Nephron (organoid): ENCODE data around the gene MUC5B.
A peak's percentile ranks its signal among the peaks of the same experiment; 100 is the strongest.

Source experiments
- H3K27ac Mint-ChIP-seq, 3 experiments: 2 replicates each; pipeline ENCODE4 v1.8.0; 2020; ENCODE audit warnings: mixed read lengths in 3 of 3, mild to moderate bottlenecking in 2 of 3, moderate library complexity in 1 of 3
- H3K27me3 Mint-ChIP-seq: 2 replicates; pipeline ENCODE4 v1.8.0; 2021; ENCODE audit warnings: low read depth, mild to moderate bottlenecking, moderate library complexity, mixed read lengths
- H3K36me3 Mint-ChIP-seq: 2 replicates; pipeline ENCODE4 v1.8.0; 2020; ENCODE audit warnings: low read depth, mixed read lengths
- H3K4me1 Mint-ChIP-seq: 2 replicates; pipeline ENCODE4 v1.8.0; 2020; ENCODE audit warnings: mixed read lengths
- H3K4me3 Mint-ChIP-seq, 3 experiments: 2 replicates each; pipeline ENCODE4 v1.8.0; 2020; ENCODE audit warnings: mild to moderate bottlenecking in 3 of 3, mixed read lengths in 3 of 3, moderate library complexity in 2 of 3
- H3K9me3 Mint-ChIP-seq: 2 replicates; pipeline ENCODE4 v1.8.0; 2020; ENCODE audit warnings: mixed read lengths
- TF ChIP-seq, protein P1 (sequence below), 3 experiments: fragments of 200-600 bp; sonication (generic); IDR thresholded peaks; one replicate each; pipeline ENCODE4 v1.5.0; 2021; ENCODE audit warnings: antibody characterized with exemption in 3 of 3; ENCODE audit not compliant: unreplicated experiment in 3 of 3

Gene MUC5B

DNA sequence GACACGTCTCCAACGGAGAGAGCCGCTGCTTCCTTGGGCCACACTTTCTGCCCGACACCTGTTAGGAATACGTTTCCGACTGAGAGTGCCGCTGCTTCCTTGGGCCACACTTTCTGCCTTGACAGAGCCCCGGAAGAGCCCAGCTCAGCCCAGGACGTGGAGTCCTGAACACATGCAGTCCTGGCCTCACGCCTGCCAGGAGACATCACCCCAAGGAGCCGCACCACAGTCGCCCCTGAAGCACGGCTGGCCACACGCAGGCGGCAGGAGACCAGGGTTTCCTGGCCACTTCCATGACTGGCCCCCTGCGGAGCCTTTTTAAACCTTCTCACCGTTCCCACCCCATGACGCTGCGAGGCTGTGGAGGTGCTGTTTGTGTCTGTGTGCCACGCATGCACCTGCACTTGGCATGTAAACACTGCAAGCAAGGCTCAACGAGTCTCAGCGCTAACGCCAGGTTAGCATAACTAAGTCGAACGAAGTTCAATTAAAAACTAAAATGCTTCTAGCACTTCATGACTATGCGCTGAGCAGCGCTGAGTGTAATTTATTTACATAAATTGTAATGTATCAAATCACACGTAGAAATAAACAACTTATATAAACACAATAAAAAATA lies 77.8 kb downstream of the MUC5B start:
- Mint-ChIP-seq H3K4me1 (peaks cover 49% of the 10 kb centered on the region), H3K36me3 (no peaks in the 10 kb centered on the region), H3K27me3 (no peaks in the 10 kb centered on the region), H3K4me3 (no peak overlapping the region), H3K27ac (peak overlapping the region; percentile 17 to 53 (median 19)), H3K9me3 (no peaks in the 10 kb centered on the region)
- TF ChIP-seq, protein P1, sequence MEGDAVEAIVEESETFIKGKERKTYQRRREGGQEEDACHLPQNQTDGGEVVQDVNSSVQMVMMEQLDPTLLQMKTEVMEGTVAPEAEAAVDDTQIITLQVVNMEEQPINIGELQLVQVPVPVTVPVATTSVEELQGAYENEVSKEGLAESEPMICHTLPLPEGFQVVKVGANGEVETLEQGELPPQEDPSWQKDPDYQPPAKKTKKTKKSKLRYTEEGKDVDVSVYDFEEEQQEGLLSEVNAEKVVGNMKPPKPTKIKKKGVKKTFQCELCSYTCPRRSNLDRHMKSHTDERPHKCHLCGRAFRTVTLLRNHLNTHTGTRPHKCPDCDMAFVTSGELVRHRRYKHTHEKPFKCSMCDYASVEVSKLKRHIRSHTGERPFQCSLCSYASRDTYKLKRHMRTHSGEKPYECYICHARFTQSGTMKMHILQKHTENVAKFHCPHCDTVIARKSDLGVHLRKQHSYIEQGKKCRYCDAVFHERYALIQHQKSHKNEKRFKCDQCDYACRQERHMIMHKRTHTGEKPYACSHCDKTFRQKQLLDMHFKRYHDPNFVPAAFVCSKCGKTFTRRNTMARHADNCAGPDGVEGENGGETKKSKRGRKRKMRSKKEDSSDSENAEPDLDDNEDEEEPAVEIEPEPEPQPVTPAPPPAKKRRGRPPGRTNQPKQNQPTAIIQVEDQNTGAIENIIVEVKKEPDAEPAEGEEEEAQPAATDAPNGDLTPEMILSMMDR (IDR thresholded peaks at IDR 0.05; ENCODE audit: unreplicated experiment in 3 of 3), result no peak

DNA sequence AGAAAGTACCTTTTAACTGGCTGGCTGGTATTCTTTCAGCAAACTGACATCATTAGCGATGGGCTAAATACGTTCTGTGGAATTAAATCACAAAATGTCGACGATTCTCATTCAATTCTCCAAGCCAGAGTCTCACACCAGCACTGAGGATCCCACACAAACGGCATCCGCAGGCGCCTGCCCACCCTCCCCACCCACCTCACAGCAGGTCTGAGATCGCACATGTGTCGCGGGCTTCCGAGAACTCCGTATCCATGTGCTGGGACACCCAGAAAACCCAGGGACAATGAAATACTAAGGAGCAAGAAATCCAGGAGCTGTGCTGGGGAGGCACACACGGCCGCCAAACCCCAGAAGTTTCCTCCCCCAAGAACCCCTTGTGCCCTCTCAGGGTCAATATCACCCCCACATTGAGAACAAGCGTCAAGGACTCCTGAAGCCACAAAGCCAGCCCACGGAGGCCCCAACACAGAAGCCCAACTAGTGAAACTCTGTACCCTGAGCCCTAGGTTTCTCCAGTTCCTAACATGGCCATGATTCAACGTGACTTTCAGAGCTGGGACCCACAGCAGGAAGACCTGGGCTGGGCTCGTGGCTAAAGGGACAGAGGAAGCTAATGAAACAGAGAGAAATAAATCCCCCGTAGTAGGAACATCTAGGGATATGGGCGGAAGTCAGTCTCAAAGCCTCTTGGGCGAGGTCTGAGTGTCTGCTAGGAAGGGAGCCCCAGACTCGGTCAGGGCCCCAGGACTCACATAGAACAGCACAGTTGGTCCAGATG lies 78.5 kb downstream of the MUC5B start:
- H3K27ac Mint-ChIP-seq, result peak overlapping the region in 2 of 3 experiments; percentile 69 to 77
- H3K4me1 Mint-ChIP-seq, result peaks cover 49% of the 10 kb centered on the region

DNA sequence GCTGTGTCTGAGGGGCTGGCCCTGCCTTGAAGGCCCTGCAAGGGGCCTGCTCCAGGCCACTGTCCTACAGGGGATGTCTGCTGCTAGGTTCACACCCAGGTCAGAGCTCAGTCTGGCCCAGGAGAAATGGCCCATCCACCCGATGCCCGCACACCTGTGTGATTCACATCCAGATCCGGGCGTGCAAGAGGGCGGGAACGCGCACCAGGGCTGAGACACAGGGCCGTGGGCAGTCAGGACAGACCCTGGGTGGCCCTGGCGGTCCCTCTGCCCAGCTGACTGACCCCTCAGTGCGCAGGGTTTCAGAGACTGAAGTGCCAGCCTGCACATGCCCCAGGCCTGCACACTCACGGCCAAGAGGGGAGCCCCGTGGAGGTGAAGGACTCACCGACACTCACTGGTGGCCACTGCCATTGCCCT lies 79.2 kb downstream of the MUC5B start:
- TF ChIP-seq, protein P1 (IDR thresholded peaks at IDR 0.05; ENCODE audit: unreplicated experiment in 3 of 3), result no peak
- Mint-ChIP-seq H3K4me1 (peaks cover 53% of the 10 kb centered on the region), H3K27ac (peak overlapping the region in 1 of 3 experiments; percentile 94), H3K36me3 (no peaks in the 10 kb centered on the region), H3K4me3 (no peak overlapping the region), H3K9me3 (no peaks in the 10 kb centered on the region), H3K27me3 (no peaks in the 10 kb centered on the region)

More for the DNA sequence above, 78.5 kb downstream of the MUC5B start:
- H3K9me3 Mint-ChIP-seq, result no peaks in the 10 kb centered on the region
- H3K27me3 Mint-ChIP-seq, result no peaks in the 10 kb centered on the region
- TF ChIP-seq, protein P1 (IDR thresholded peaks at IDR 0.05; ENCODE audit: unreplicated experiment in 3 of 3), result no peak
- H3K4me3 Mint-ChIP-seq, result peak overlapping the region in 1 of 3 experiments; percentile 8
- no peaks in the 10 kb centered on the region for H3K36me3 Mint-ChIP-seq

- H3K4me1 Mint-ChIP-seq, result peaks cover 53% of the 10 kb centered on the region
- H3K36me3 Mint-ChIP-seq, result no peaks in the 10 kb centered on the region
- H3K4me3 Mint-ChIP-seq, result peak overlapping the region; percentile 58 to 72 (median 63)
- TF ChIP-seq, protein P1 (IDR thresholded peaks at IDR 0.05; ENCODE audit: unreplicated experiment in 3 of 3), result no peak
- H3K9me3 Mint-ChIP-seq, result no peaks in the 10 kb centered on the region
- no peaks in the 10 kb centered on the region for H3K27me3 Mint-ChIP-seq
- H3K27ac Mint-ChIP-seq, result peak overlapping the region; percentile 77 to 94 (median 86)
These were observed 79.7 kb downstream of the MUC5B start for GRCh38 chr11:1302461-1303125.

DNA sequence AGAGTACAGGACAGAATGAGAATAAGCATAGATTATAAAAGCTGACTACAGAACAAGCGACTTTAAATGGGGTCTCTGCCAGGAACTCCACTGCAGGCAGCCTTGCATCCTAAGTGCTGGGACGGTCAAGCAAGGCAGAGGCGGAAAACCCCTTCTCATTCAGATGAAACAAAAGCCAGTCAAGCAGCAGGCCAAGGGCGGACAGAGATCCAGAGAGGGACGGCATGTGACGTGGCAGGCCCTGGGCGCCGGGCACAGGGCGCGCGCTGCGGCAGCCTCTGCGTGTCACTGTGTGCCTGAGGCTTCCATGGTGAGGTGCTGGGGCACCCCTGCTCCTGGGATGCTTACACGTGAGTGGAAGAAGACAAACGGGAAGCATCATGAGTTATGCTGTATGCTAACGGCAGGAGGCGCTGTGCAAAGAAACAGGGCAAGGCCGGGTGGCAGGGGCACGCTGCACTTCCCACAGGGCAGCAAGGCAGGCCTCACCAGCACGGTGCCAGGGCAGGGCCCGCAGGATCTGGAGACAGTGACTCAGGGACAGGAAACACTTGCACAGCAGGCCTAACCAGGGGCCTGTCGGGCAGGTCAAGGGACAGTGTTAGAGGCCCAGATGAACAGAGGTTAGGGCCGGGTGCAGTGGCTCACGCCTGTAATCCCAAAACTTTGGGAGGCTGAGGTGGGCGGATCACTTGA lies 80.4 kb downstream of the MUC5B start:
- no peaks in the 10 kb centered on the region for H3K9me3 Mint-ChIP-seq
- H3K4me1 Mint-ChIP-seq, result peaks cover 56% of the 10 kb centered on the region
- H3K36me3 Mint-ChIP-seq, result no peaks in the 10 kb centered on the region
- H3K27me3 Mint-ChIP-seq, result no peaks in the 10 kb centered on the region
- TF ChIP-seq, protein P1 (IDR thresholded peaks at IDR 0.05; ENCODE audit: unreplicated experiment in 3 of 3), result no peak
- H3K4me3 Mint-ChIP-seq, result peak overlapping the region; percentile 58 to 72 (median 63)
- peak overlapping the region; percentile 77 to 94 (median 86) for H3K27ac Mint-ChIP-seq
